CD4-positive, alpha-beta T cell treated with Interleukin-17A for 4 hours (primary cell): ENCODE results near the gene RC3H2.
A peak's percentile ranks its signal among the peaks of the same experiment; 100 is the strongest.
"Not testable (repeated sequence)": the region's sequence is repeated elsewhere in the genome, so short reads cannot be mapped to it uniquely, and the experiment has no call there.

Experiments
- DNase-seq: peaks from one replicate; pipeline ENCODE4 v3.0.0-alpha.2; 2020; ENCODE audit warnings: mixed read lengths

RC3H2 gene

DNA sequence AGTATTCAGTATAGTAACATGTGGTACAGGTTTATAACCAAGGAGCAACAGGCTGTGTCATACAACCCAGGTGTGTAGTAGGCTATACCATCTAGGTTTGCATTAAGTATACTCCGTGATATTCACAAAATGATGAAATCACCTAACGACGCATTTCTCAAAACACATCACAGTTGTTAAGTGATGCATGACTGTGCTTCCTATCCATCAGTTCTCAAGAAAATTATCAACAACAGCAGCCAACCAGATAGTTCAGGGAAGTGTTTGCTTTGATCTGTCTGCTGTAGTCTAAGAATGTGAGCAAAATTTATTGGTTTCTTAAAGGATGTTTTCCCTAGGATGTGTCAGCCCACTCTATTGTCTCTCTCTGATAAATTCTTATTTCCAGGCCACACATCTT, 18.8 kb upstream of the RC3H2 start:
- DNase-seq = no peak

DNA sequence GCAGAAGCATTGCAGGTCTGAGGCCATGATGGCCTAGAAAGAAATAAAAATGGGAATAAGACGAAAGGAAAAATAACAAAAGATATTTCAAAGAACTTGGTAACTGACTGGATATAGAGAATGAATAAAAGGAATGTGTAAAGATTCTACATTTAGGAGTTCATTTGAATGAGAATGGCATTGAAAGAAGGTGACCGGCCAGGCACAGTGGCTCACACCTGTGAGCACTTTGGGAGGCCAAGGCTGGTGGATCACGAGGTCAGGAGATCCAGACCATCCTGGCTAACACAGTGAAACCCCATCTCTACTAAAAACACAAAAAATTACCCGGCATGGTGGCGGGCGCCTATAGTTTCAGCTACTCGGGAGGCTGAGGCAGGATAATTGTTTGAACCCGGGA, 17.6 kb upstream of the RC3H2 start:
- no peak for DNase-seq

DNA sequence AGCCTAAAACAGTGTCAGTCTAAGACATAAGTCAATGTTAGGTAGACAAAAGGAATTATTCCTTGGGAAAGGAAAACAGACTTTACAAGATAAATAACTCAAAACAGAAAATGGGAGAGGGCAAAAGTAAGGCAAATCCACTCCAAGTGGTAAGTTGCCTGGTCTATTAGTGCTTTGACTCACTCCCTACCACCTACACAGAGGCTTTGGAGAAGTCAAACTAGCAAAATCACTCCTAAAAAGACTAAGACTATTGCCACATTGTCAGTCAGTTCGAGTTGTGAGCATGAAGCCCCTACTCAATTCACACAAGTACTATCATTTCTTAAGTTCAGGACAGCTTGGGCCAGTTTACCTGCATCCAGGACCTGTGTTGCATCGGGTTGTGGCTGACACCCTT, 13.2 kb upstream of the RC3H2 start:
- DNase-seq = no peak

DNA sequence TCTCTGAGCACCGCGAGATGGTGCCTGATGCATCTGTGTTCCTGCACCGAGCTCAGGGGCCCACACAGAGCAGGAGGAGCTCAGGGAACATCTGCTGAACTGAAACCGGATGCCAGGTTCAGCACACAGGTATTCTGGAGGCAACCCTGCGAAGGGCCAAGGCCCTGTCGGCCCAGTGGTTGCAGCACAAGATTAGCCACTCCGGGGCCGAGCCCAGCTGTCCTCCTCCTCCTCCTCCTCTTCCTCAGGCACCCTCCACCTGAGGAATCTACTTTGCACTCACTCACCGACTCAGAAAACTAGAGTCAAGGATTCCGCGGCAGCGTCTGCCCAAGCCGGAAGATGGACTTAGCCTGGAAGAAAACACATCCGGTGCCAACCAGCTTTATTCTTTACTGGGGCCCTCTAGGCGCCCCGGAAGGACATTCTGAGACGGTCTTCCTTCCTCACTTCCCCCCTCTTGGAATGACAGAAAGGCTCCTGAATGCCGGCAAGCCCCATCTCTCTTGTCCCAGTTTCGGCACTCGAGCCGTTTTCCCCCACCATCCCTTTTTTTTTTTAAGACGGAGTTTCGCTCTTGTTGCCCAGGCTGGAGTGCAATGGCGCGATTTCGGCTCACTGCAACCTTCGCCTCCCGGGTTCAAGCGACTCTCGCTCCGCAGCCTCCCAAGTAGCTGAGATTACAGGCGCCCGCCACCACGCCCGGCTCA, 8.0 kb upstream of the RC3H2 start, which contains the start of gene ZBTB6:
Gene ZBTB6 (minus strand): TSS at position 360 of the 710 bp plus-strand sequence. CDS start 1,251 bp downstream, outside the sequence.
- peak; percentile 70 for DNase-seq

DNA sequence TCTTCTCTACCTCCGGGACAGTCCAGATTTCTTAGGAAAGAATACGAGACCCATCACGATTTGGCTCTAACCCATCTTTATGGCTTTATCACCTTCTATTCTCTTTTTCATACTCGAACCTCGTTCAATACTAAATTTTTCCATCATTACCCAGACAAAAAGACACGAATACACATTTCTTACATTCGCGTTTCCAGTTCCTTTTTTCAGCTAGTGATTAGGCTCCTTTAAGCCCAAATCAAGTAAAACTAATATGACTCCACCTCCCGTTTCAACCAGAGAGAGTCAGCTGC, 7.5 kb upstream of the RC3H2 start:
- no peak for DNase-seq

DNA sequence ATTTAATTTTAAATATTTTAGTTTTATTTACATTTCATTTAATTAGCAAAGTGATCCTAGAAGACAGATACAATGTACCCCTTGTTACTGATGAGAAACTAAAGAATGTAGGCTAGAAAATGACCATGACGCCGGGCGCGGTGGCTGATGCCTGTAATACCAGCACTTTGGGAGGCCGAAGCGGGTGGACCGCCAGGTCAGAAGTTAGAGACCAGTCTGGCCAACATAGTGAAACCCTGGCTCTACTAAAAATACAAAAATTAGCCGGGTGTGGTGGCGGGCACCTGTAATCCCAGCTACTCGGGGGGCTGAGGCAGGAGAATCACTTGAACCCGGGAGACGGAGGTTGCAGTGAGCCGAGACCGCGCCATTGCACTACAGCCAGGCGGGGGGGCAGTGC, 963 bp upstream of the RC3H2 start:
- not testable (repeated sequence) for DNase-seq

DNA sequence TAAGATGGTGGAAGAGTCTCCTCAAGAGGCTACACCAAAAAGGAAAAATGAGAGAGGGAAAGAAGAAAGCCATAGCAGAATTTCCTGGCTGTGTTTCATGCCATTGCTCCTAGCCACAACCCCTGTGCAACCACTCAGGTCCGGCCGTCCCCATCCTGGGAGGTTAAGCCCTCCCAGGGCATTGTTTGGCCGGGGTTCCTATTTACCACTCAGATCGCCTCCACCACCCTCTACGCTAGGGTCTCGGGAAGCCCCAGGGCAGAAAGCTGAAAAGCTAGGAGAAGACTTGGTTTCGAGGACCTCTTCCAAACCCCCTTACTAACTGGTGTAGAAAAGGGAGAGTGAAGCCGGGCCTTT, 715 bp downstream of the RC3H2 start:
- DNase-seq = peak; percentile 27

DNA sequence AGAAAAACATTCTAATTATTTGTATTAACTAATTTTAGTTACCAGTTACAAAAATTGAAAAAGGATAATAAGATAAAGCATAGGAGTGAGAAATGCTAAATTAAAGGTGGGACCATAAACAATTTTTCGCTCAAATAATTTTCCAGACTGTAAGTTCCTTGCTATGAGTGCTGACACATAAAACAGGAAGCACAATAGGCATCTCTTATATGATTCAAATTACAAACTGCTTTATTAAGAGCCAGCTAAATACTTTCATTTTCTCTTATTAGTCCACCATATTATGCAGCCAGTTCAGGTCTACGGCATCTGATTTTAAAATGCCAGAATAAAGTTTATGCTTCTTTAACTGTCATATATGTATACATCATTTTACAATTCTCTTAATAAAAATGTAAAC, 4.4 kb downstream of the RC3H2 start:
- DNase-seq = no peak

DNA sequence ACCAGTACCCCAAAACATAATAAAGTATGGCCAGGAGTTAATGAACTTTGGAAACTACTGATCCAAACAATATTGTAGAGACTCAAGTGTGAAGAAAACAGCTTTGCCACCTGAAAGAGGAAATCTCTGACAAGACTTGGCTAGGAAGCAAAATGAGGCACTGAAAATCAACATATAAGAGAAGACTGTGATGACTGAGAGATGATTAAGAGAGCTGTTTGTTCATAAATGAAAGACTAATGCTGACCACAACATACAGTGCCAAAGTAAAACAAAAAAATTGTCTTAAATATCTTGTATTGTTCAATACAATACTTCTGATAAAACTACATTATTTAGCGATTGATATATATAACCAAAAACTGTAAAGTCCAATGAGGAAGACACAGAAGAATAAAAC, 7.2 kb downstream of the RC3H2 start:
- no peak for DNase-seq

DNA sequence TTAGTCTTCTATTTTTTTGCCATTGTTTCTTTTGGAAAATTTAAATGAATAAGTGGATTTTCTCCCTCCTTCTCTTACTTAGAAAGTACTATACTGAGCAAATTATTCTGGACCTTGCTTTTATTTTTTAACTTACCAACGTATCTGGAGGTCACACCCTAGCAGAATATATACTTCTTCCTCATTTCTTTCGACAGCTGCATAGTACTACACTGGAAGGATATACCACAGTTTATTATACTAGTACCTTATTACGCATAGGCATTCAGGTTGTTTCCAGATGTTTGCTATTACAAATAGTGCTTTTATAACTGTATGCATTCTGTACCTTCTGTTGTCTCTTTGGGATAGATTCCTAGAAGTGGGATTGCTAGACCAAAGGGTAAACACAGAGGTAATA, 16.7 kb downstream of the RC3H2 start:
- DNase-seq = no peak

DNA sequence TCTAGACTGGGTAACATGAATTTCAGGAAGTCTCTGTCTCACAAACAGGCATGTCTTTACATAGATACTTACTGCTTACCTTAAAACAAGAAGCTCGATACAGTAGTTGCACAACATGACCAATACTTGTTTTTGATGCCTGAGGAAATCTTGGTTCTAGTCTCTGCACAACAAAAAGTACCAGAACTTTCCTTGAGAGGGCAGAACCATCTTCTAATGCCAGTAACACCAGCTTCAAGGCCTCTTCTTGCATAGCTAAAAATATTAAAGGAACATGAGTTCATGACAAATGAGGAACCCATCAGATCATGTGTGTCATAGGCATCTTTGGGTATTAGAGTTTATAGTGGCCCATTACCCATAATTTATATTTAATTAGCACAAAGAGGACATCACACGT, 22.0 kb downstream of the RC3H2 start:
- DNase-seq = no peak

DNA sequence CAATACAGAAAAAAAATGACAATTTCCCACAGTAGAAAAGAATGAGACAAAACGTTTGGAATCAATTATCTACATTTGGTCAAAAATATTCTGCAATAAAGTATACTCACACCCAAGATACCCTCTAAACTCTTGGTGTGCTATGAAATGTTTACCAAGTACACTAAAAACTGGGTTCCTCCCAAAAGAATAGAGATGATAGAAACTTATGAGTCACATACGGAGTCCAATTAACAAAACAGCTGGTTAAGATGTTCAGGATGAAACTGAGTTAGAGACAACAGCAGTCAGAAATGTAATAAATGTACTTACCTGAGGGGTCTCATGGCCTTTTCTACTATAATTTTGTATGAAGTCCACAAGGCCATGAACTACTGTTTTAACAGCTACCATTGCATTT, 25.7 kb downstream of the RC3H2 start:
- no peak for DNase-seq

DNA sequence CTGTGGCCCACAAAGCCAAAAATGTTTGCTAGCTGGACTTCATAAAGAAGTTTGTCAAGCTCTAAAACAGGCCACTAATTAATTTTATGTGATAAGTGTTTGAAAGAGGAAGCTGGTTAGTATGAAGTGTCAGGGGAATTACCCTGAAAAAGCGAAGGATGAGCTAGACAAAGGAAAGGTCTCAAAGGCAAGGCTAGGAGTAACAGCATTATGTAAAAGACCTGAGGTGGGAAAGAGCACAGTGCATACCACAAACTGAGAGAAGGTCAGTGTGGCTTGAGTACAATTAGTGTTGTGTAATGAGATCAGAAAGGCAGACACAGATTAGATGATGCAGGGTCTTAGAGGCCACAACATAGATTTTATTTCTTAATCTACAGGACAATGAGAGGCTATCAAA, 29.6 kb downstream of the RC3H2 start:
- no peak for DNase-seq

DNA sequence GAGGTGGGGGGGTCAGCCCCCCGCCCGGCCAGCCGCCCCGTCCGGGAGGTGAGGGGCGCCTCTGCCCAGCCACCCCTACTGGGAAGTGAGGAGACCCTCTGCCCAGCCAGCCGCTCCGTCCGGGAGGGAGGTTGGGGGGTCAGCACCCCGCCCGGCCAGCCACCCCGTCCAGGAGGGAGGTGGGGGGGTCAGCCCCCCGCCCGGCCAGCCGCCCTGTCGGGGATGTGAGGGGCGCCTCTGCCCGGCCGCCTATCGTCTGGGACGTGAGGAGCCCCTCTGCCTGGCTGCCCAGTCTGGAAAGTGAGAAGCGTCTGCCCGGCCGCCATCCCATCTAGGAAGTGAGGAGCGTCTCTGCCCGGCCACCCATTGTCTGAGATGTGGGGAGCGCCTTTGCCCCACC, 37.9 kb downstream of the RC3H2 start:
- DNase-seq = not testable (repeated sequence)

DNA sequence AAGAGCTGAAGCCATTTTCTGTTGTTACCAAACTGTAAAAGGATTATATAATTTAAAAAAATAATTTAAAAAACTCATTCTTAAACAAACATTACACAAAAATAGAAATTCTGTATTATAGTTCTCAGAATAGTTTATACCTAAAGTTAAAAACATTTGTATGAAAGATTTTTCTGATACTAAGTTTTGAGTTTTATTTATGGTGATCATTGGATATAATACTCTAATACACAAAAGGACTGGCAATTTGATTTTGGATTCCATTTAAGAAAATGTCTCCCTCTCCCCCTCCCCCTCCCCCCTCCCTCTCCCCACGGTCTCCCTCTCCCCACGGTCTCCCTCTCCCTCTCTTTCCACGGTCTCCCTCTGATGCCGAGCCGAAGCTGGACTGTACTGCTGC, 39.1 kb downstream of the RC3H2 start:
- no peak for DNase-seq

DNA sequence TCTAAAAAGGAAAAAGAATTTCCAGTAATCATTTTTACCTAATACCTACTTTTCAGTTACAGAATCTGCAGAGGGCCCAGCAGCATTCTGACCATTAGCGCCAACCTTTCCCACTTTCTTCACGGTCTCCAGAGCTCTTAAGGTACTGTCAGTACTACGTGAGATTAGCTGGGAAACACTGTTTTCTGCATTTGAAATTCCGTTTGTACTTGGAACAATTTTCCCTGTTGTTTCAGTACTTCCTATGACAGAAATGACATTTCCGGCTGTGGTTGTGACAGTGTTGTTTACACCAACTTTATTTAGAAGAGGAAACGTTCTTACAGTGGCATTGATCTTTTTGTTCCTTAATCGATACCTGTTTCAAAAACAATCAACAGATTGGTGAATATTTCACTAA, 39.9 kb downstream of the RC3H2 start:
- no peak for DNase-seq

DNA sequence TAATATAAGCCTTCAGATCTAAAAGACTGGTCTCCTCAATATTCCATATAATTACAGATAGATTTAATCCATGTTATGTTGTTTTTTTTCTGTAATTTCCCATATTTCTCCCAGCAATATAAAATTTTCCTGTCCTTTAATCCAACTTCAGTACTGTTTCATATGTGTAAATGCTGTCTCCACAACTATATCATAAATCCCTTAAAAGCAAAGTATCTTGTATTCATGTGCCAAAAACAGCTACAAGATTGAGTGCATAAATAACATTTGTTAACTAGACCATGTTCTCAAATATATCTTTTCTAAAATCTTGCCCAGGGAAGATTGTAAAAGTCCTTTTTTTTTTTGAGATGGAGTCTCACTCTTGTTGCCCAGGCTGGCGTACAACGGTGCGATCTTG, 41.8 kb downstream of the RC3H2 start:
- no peak for DNase-seq

DNA sequence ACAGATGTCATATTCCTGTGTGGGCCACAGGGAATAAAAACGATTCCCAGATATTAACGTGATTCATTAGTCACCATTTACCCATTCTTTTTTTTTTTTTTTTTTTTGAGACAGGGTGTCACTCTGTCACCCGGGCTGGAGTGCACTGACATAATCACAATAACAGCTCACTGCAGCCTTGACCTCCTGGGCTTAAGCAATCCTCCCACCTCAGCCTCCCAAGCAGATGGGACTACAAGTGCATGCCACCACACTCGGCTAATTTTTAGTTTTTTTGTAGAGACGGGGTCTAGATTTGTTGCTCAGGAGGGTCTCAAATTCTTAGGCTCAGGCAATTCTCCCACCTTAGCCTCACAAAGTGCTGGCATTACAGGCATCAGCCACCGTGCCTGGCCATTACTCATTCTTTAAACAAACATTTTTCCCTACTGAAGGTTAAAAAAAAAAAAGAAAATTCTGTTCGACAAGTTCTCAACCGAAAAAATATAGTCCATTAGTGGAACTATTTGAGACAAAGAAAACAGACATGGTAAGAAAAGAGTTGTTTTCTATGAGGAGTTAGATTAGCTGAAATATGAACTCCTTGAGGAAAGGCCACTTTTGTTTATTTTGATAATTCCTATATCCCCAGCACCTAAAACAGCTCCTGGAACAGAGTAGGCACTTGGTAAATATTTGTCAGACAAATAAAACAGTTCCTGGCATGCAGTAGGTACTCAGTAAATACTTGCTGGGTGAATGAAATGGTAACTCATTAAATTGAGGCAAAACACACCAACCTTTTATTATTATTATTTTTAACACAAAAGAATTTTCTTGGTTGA, 44.6 kb downstream of the RC3H2 start:
- no peak for DNase-seq

DNA sequence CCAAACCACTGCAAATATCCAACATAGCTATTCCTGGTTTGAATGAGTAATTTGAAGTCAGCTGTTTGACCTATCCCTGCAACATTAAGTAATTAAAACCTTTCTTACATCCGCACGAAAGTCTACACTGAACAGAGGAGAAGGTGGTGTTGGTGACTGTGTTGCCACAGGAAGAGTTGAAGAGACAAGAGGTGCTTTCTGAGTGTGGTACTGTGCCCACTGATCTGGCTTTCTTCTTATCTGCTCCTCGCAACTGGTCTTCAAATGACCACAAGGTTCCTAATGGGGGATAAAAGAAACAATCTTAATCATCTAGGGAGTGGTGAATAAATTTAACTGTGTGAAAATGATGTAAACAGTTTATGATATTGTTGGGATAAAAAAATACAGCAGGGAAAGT, 47.3 kb downstream of the RC3H2 start:
- no peak for DNase-seq

DNA sequence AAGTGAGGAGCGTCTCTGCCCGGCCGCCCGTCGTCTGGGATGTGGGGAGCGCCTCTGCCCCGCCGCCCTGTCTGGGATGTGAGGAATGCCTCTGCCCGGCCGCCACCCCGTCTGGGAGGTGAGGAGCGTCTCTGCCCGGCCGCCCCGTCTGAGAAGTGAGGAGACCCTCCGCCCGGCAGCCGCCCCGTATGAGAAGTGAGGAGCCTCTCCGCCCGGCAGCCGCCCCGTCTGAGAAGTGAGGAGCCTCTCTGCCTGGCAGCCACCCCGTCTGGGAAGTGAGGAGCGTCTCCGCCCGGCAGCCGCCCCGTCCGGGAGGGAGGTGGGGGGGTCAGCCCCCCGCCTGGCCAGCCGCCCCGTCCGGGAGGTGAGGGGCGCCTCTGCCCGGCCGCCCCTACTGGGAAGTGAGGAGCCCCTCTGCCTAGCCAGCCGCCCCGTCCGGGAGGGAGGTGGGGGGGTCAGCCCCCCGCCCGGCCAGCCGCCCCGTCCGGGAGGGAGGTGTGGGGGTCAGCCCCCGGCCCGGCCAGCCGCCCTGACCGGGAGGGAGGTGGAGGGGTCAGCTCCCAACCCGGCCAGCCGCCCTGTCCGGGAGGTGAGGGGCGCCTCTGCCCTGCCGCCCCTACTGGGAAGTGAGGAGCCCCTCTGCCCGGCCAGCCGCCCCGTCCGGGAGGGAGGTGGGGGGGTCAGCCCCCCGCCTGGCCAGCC, 52.9 kb downstream of the RC3H2 start:
- not testable (repeated sequence) for DNase-seq

DNA sequence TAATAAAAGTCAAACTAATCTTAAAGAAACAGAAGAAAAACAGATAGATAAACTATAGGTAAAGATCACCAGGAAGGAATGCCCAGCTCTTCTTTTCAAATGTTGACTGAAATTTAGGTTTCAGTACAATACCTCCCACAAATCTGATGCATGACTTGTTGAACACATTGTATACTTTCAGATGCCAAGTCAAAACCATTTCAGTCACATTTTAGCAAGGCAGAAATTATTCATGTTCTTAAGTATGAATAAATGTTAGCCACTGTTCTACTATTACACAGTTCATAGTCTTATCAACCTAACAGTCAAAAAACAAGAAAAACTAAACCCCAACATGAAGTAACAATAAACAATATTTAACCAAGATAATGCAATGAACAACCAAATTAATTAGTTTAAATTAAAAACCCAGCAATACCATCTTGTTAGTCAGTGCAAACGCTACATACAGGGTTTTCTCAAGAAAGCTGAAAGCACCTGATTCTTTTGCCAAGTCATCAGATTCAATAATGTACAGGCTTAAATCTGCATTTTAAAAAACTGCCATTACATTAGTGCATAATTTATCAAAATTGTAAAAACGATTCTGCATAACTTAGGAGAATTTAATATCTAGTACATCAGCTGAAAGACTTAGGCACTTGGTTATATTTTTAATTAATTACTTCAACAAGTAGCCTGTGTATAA, 56.8 kb downstream of the RC3H2 start:
- DNase-seq = no peak

DNA sequence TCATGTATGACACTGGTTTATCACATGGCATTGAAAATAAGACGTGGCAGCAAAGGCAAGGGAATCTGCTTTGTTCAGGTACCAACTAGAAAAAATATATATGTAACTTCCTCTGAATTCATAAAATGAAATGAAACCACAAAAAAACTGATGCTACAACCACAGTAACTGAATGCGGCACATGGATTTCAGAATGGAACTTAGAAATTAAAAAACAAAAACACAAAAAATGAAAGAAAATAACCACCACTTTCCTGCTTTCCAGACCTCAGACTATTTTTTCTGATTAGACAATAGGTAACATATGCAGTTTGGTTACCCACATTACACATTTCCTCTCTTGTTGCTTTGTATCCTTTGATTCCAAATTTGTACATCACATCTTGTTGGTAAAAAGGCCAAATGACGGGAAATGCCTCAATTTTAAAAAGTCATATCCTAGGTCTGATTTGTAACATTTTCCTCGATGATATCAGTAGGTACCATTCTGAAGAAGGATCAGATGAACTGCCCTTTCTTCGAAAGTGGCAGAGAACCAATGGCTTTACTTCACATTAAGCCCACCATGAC, 58.7 kb downstream of the RC3H2 start:
- DNase-seq = no peak

DNA sequence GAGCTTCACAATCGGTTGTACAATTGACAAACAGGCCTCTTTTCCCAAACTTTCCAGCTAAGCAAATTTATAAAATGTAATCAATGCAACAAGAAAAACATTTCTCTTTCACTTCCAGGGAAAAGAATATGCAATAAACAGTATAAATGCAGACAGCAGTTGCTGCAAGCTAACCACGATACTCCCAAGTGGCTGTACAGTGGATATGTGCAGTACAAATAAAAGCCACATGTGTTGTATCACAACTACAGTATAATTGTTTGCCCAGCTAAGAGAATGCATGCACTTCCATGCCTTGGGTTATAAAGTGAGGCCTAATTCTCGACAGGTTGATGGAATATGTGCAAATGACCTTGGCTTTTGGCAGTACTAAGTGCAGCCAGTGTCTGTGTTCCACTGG, 60.0 kb downstream of the RC3H2 start:
- no peak for DNase-seq
